Measurements from ENCODE around the gene ERN1. TPM values are rescaled to one million over a fixed set of nuclear protein-coding genes. Genes with fewer than 3 reads are reported as not detected.
A peak's percentile ranks its signal among the peaks of the same experiment; 100 is the strongest.

Gene ERN1
- polyA plus RNA-seq, 1 donor = 10.3 TPM

GRCh38 chr17:64061178-64061898 lies 68.6 kb downstream of the ERN1 start:
- Histone ChIP-seq H3K27ac (ENCODE audit: low read length) (no peak overlapping the region), H3K9me3 (ENCODE audit: control insufficient read depth, low read depth, low read length) (no peaks in the 10 kb centered on the region), H3K4me3 (ENCODE audit: low read length) (no peak overlapping the region), H3K36me3 (ENCODE audit: control insufficient read depth, insufficient read depth, low read length) (peaks cover 40% of the 10 kb centered on the region), H3K4me1 (ENCODE audit: control insufficient read depth, insufficient read depth, low read length) (peaks cover 31% of the 10 kb centered on the region), H3K27me3 (ENCODE audit: control insufficient read depth, insufficient read depth, low read length) (no peaks in the 10 kb centered on the region)
- DNase-seq = no peak
- no CpG with 5 or more reads among the region's 5 CpGs for WGBS (ENCODE audit: insufficient coverage, low lambda C conversion rate)

DNA sequence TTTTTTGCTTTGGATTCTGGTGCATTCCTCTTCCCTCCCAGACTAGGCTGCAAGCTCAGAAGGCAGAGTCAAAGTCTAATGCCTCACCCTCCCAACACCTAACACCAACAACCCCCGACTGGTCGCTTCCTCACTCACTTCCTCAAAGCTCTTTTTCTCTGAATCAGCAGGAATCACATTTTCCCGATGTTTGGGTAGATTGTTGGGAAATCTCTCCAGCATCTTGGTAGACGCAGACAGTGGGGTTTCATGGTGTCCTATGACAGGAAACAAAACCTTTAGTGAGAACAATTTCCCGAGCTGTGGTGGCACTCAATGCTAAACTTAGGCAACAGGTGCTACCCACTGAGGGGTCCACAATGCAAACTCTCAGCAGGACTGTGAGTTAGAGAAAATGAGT lies 69.6 kb downstream of the ERN1 start:
- Histone ChIP-seq H3K9me3 (ENCODE audit: control insufficient read depth, low read depth, low read length) (no peaks in the 10 kb centered on the region), H3K36me3 (ENCODE audit: control insufficient read depth, insufficient read depth, low read length) (peaks cover 48% of the 10 kb centered on the region), H3K27me3 (ENCODE audit: control insufficient read depth, insufficient read depth, low read length) (no peaks in the 10 kb centered on the region), H3K4me3 (ENCODE audit: low read length) (no peak overlapping the region), H3K27ac (ENCODE audit: low read length) (peak overlapping the region; percentile 43), H3K4me1 (ENCODE audit: control insufficient read depth, insufficient read depth, low read length) (peaks cover 31% of the 10 kb centered on the region)
- no CpG with 5 or more reads among the region's 5 CpGs for WGBS (ENCODE audit: insufficient coverage, low lambda C conversion rate)
- DNase-seq = peak in 1 of 2 donors; percentile 71

GRCh38 chr17:64059756-64060155 lies 70.2 kb downstream of the ERN1 start:
- Histone ChIP-seq H3K36me3 (ENCODE audit: control insufficient read depth, insufficient read depth, low read length) (peaks cover 49% of the 10 kb centered on the region), H3K27ac (ENCODE audit: low read length) (peak overlapping the region; percentile 43), H3K4me1 (ENCODE audit: control insufficient read depth, insufficient read depth, low read length) (peaks cover 26% of the 10 kb centered on the region)

GRCh38 chr17:64058621-64059020 lies 71.3 kb downstream of the ERN1 start:
- Histone ChIP-seq H3K27me3 (ENCODE audit: control insufficient read depth, insufficient read depth, low read length) (no peaks in the 10 kb centered on the region), H3K27ac (ENCODE audit: low read length) (no peak overlapping the region), H3K36me3 (ENCODE audit: control insufficient read depth, insufficient read depth, low read length) (peaks cover 60% of the 10 kb centered on the region), H3K4me1 (ENCODE audit: control insufficient read depth, insufficient read depth, low read length) (peaks cover 17% of the 10 kb centered on the region), H3K9me3 (ENCODE audit: control insufficient read depth, low read depth, low read length) (no peaks in the 10 kb centered on the region), H3K4me3 (ENCODE audit: low read length) (no peak overlapping the region)
- DNase-seq = no peak
- WGBS (ENCODE audit: insufficient coverage, low lambda C conversion rate) = 80% methylated on average over 1 of the region's 5 CpGs

More at GRCh38 chr17:64059756-64060155, 70.2 kb downstream of the ERN1 start:
- Histone ChIP-seq H3K27me3 (ENCODE audit: control insufficient read depth, insufficient read depth, low read length) (no peaks in the 10 kb centered on the region), H3K9me3 (ENCODE audit: control insufficient read depth, low read depth, low read length) (no peaks in the 10 kb centered on the region), H3K4me3 (ENCODE audit: low read length) (no peak overlapping the region)
- no CpG with 5 or more reads among the region's 2 CpGs for WGBS (ENCODE audit: insufficient coverage, low lambda C conversion rate)
- no peak for DNase-seq

- peaks cover 65% of the 10 kb centered on the region for H3K36me3 ChIP-seq (ENCODE audit: control insufficient read depth, insufficient read depth, low read length)
- no peak overlapping the region for H3K4me3 ChIP-seq (ENCODE audit: low read length)
- no CpG with 5 or more reads among the region's 9 CpGs for WGBS (ENCODE audit: insufficient coverage, low lambda C conversion rate)
- H3K9me3 ChIP-seq (ENCODE audit: control insufficient read depth, low read depth, low read length) = no peaks in the 10 kb centered on the region
- DNase-seq = no peak
- H3K27ac ChIP-seq (ENCODE audit: low read length) = no peak overlapping the region
- no peaks in the 10 kb centered on the region for H3K27me3 ChIP-seq (ENCODE audit: control insufficient read depth, insufficient read depth, low read length)
- H3K4me1 ChIP-seq (ENCODE audit: control insufficient read depth, insufficient read depth, low read length) = peaks cover 9% of the 10 kb centered on the region
Measured at GRCh38 chr17:64057701-64058263, 72.2 kb downstream of the ERN1 start.

- H3K27ac ChIP-seq (ENCODE audit: low read length) = peak overlapping the region; percentile 26
- peaks cover 8% of the 10 kb centered on the region for H3K4me1 ChIP-seq (ENCODE audit: control insufficient read depth, insufficient read depth, low read length)
- no peaks in the 10 kb centered on the region for H3K9me3 ChIP-seq (ENCODE audit: control insufficient read depth, low read depth, low read length)
- peak in 1 of 2 donors; percentile 79 for DNase-seq
- WGBS (ENCODE audit: insufficient coverage, low lambda C conversion rate) = no CpG with 5 or more reads among the region's 12 CpGs
- H3K4me3 ChIP-seq (ENCODE audit: low read length) = no peak overlapping the region
- H3K36me3 ChIP-seq (ENCODE audit: control insufficient read depth, insufficient read depth, low read length) = peaks cover 67% of the 10 kb centered on the region
- no peaks in the 10 kb centered on the region for H3K27me3 ChIP-seq (ENCODE audit: control insufficient read depth, insufficient read depth, low read length)
Measured at GRCh38 chr17:64056269-64057005, 73.5 kb downstream of the ERN1 start.

- peaks cover 5% of the 10 kb centered on the region for H3K4me1 ChIP-seq (ENCODE audit: control insufficient read depth, insufficient read depth, low read length)
- peaks cover 72% of the 10 kb centered on the region for H3K36me3 ChIP-seq (ENCODE audit: control insufficient read depth, insufficient read depth, low read length)
- H3K27ac ChIP-seq (ENCODE audit: low read length) = no peak overlapping the region
- WGBS (ENCODE audit: insufficient coverage, low lambda C conversion rate) = no CpG with 5 or more reads among the region's 22 CpGs
- H3K27me3 ChIP-seq (ENCODE audit: control insufficient read depth, insufficient read depth, low read length) = no peaks in the 10 kb centered on the region
- DNase-seq = no peak
- no peaks in the 10 kb centered on the region for H3K9me3 ChIP-seq (ENCODE audit: control insufficient read depth, low read depth, low read length)
- no peak overlapping the region for H3K4me3 ChIP-seq (ENCODE audit: low read length)
Measured at GRCh38 chr17:64055183-64056142, 74.5 kb downstream of the ERN1 start.

GRCh38 chr17:64054304-64054703 lies 75.6 kb downstream of the ERN1 start:
- no CpG with 5 or more reads among the region's 21 CpGs for WGBS (ENCODE audit: insufficient coverage, low lambda C conversion rate)
- peaks cover 81% of the 10 kb centered on the region for H3K36me3 ChIP-seq (ENCODE audit: control insufficient read depth, insufficient read depth, low read length)
- H3K4me1 ChIP-seq (ENCODE audit: control insufficient read depth, insufficient read depth, low read length) = no peaks in the 10 kb centered on the region
- H3K27me3 ChIP-seq (ENCODE audit: control insufficient read depth, insufficient read depth, low read length) = no peaks in the 10 kb centered on the region
- no peak overlapping the region for H3K4me3 ChIP-seq (ENCODE audit: low read length)
- no peak overlapping the region for H3K27ac ChIP-seq (ENCODE audit: low read length)
- no peak for DNase-seq
- H3K9me3 ChIP-seq (ENCODE audit: control insufficient read depth, low read depth, low read length) = no peaks in the 10 kb centered on the region

GRCh38 chr17:64053101-64053500 lies 76.8 kb downstream of the ERN1 start:
- DNase-seq = no peak
- no peaks in the 10 kb centered on the region for H3K4me1 ChIP-seq (ENCODE audit: control insufficient read depth, insufficient read depth, low read length)
- peaks cover 87% of the 10 kb centered on the region for H3K36me3 ChIP-seq (ENCODE audit: control insufficient read depth, insufficient read depth, low read length)
- no peak overlapping the region for H3K27ac ChIP-seq (ENCODE audit: low read length)
- no peaks in the 10 kb centered on the region for H3K27me3 ChIP-seq (ENCODE audit: control insufficient read depth, insufficient read depth, low read length)
- no peaks in the 10 kb centered on the region for H3K9me3 ChIP-seq (ENCODE audit: control insufficient read depth, low read depth, low read length)
- no peak overlapping the region for H3K4me3 ChIP-seq (ENCODE audit: low read length)
- no CpG with 5 or more reads among the region's 10 CpGs for WGBS (ENCODE audit: insufficient coverage, low lambda C conversion rate)

- WGBS (ENCODE audit: insufficient coverage, low lambda C conversion rate) = no CpG with 5 or more reads among the region's 1 CpG
- Histone ChIP-seq H3K27me3 (ENCODE audit: control insufficient read depth, insufficient read depth, low read length) (no peaks in the 10 kb centered on the region), H3K4me3 (ENCODE audit: low read length) (no peak overlapping the region), H3K27ac (ENCODE audit: low read length) (no peak overlapping the region), H3K9me3 (ENCODE audit: control insufficient read depth, low read depth, low read length) (no peaks in the 10 kb centered on the region), H3K4me1 (ENCODE audit: control insufficient read depth, insufficient read depth, low read length) (no peaks in the 10 kb centered on the region), H3K36me3 (ENCODE audit: control insufficient read depth, insufficient read depth, low read length) (peaks cover 88% of the 10 kb centered on the region)
- DNase-seq = no peak
Measured at GRCh38 chr17:64051153-64051552, 78.8 kb downstream of the ERN1 start.
